A549 (cell line): ENCODE results near the gene NR2C1. TPM values are rescaled to one million over a fixed set of nuclear protein-coding genes. Genes with fewer than 3 reads are reported as not detected.

ENCODE experiments used
- ATAC-seq, 2 experiments: fragments of 200-7000 bp in 1 of 2; fragments of >200 bp in 1 of 2; cut with Nextera tagmentation in 1 of 2; cut with Tn5 transposase in 1 of 2; 3 replicates each; pipeline versions ENCODE4 v1.8.0 to v1.9.1; 2018 to 2020; ENCODE audit warnings: mild to moderate bottlenecking in 1 of 2, moderate library complexity in 1 of 2
- CTCF ChIA-PET: fragments of 300-600 bp; sonication (Branson Sonifier 250); formaldehyde crosslinking; extraction: SDS; loops from one replicate; lab custom pipeline; 2021; ENCODE audit warnings: antibody characterized with exemption, inconsistent platforms; lab: Yijun Ruan, JAX
- POLR2A ChIA-PET: fragments of 350-600 bp; formaldehyde crosslinking; extraction: SDS; loops from one replicate; lab custom pipeline; 2021; ENCODE audit warnings: antibody characterized with exemption, inconsistent platforms; lab: Yijun Ruan, JAX
- DNase-seq, 2 experiments: peaks; one replicate each; pipeline versions ENCODE4 v3.0.0 to v3.0.0-alpha.2; 2011 to 2016; ENCODE audit warnings: low read depth in 1 of 2, low spot score in 1 of 2
- FAIRE-seq: peaks from 2 replicates; lab custom pipeline; 2011; peaks lifted over from hg19 to GRCh38; lab: Jason Lieb, UNC
- H3K27ac ChIP-seq, 2 experiments: fragments of >200 bp; sonication (Bioruptor Twin); formaldehyde crosslinking; 3 replicates each; pipeline ENCODE4 v1.5.1; 2016 to 2017
- H3K4me1 ChIP-seq: fragments of >200 bp; sonication (Bioruptor Twin); formaldehyde crosslinking; 3 replicates; pipeline ENCODE4 v1.6.1; 2016
- H3K4me2 ChIP-seq: fragments of >200 bp; sonication (Bioruptor Twin); formaldehyde crosslinking; 3 replicates; pipeline ENCODE4 v1.6.1; 2016
- H3K4me3 ChIP-seq: fragments of >200 bp; sonication (Bioruptor Twin); formaldehyde crosslinking; 3 replicates; pipeline ENCODE4 v1.5.1; 2016
- H3K9me3 ChIP-seq: fragments of >200 bp; sonication (Bioruptor Twin); formaldehyde crosslinking; 3 replicates; pipeline ENCODE4 v1.6.1; 2016
- BCL3 ChIP-seq: fragments of >200 bp; sonication (Bioruptor Twin); formaldehyde crosslinking; IDR thresholded peaks from 3 replicates; pipeline ENCODE4 v1.6.1; 2016
- CBX2 ChIP-seq: fragments of 200-600 bp; sonication (generic); IDR thresholded peaks from 2 replicates; pipeline ENCODE4 v1.6.1; 2016; ENCODE audit warnings: low read depth, mild to moderate bottlenecking, borderline replicate concordance
- CHD2 ChIP-seq: fragments of 150-350 bp; IDR thresholded peaks from 2 replicates; pipeline ENCODE4 v1.6.1; 2014; ENCODE audit warnings: low read length; ENCODE audit not compliant: partially characterized antibody
- CTCF ChIP-seq: fragments of >200 bp; sonication (Bioruptor Twin); formaldehyde crosslinking; IDR thresholded peaks from 3 replicates; pipeline ENCODE4 v1.5.1; 2016
- E2F6 ChIP-seq: IDR thresholded peaks from 2 replicates; pipeline ENCODE4 v1.6.1; 2012; ENCODE audit warnings: low read depth, borderline replicate concordance
- FOXS1 ChIP-seq: fragments of 250-450 bp; sonication (Bioruptor Pico); IDR thresholded peaks from 2 replicates; pipeline ENCODE4 v1.5.0; 2020; ENCODE audit warnings: mild to moderate bottlenecking, moderate library complexity
- GATA3 ChIP-seq: IDR thresholded peaks from 2 replicates; pipeline ENCODE4 v1.6.1; 2012; ENCODE audit warnings: borderline replicate concordance
- HES2 ChIP-seq: fragments of >200 bp; sonication (Bioruptor Twin); formaldehyde crosslinking; IDR thresholded peaks from 2 replicates; pipeline ENCODE4 v1.6.1; 2016
- HEYL ChIP-seq: fragments of 250-450 bp; sonication (Bioruptor Pico); IDR thresholded peaks from 2 replicates; pipeline ENCODE4 v1.8.0; 2021; ENCODE audit warnings: mild to moderate bottlenecking, moderate library complexity
- HMGXB4 ChIP-seq: fragments of 250-450 bp; sonication (Bioruptor Pico); IDR thresholded peaks from 2 replicates; pipeline ENCODE4 v1.5.0; 2021; ENCODE audit warnings: mild to moderate bottlenecking, moderate library complexity, borderline replicate concordance
- HOXB5 ChIP-seq: fragments of 250-450 bp; sonication (Bioruptor Pico); IDR thresholded peaks from 2 replicates; pipeline ENCODE4 v1.5.0; 2020; ENCODE audit warnings: mild to moderate bottlenecking, moderate library complexity
- JUNB ChIP-seq: fragments of >200 bp; sonication (Bioruptor Twin); formaldehyde crosslinking; IDR thresholded peaks from 2 replicates; pipeline ENCODE4 v1.6.1; 2016
- KDM1A ChIP-seq: fragments of 200-600 bp; sonication (generic); IDR thresholded peaks from 2 replicates; pipeline ENCODE4 v1.6.1; 2016; ENCODE audit warnings: low read depth, mild to moderate bottlenecking
- MYC ChIP-seq: IDR thresholded peaks from 2 replicates; pipeline ENCODE4 v1.6.1; 2012; ENCODE audit warnings: mild to moderate bottlenecking, inconsistent platforms, low read length, improper control_type of control experiment, borderline replicate concordance
- NFE2L2 ChIP-seq: fragments of 150-350 bp; conservative IDR thresholded peaks from 2 replicates; pipeline ENCODE4 v1.6.1; 2014; ENCODE audit warnings: low read length
- NPAS2 ChIP-seq: fragments of 250-450 bp; sonication (Bioruptor Pico); IDR thresholded peaks from 2 replicates; pipeline ENCODE4 v1.8.0; 2022; ENCODE audit warnings: mild to moderate bottlenecking, moderate library complexity, borderline replicate concordance
- NR3C1 ChIP-seq: fragments of >200 bp; sonication (Bioruptor Twin); formaldehyde crosslinking; IDR thresholded peaks from 3 replicates; pipeline ENCODE4 v1.6.1; 2017
- POLR2AphosphoS2 ChIP-seq: conservative IDR thresholded peaks from 2 replicates; pipeline ENCODE4 v1.6.1; 2012; ENCODE audit warnings: low read length, improper control_type of control experiment, inconsistent platforms
- RAD21 ChIP-seq, 2 experiments: fragments of >200 bp in 1 of 2; sonication (Bioruptor Twin) in 1 of 2; formaldehyde crosslinking in 1 of 2; IDR thresholded peaks in 1 of 2; conservative IDR thresholded peaks in 1 of 2; 2 replicates in 1 of 2; 3 replicates in 1 of 2; pipeline ENCODE4 v1.6.1; 2012 to 2018; ENCODE audit warnings: inconsistent platforms in 1 of 2
- RFX5 ChIP-seq: fragments of 450-650 bp; IDR thresholded peaks from 2 replicates; pipeline ENCODE4 v1.7.1; 2014; ENCODE audit warnings: antibody characterized with exemption, mild to moderate bottlenecking, moderate library complexity
- RNF2 ChIP-seq: fragments of 200-600 bp; sonication (generic); IDR thresholded peaks from 2 replicates; pipeline ENCODE4 v1.6.1; 2016; ENCODE audit warnings: low read depth, mild to moderate bottlenecking, antibody characterized with exemption, moderate library complexity, borderline replicate concordance
- SMC3 ChIP-seq: fragments of >200 bp; sonication (Bioruptor Twin); formaldehyde crosslinking; IDR thresholded peaks from 3 replicates; pipeline ENCODE4 v1.6.1; 2018; ENCODE audit warnings: inconsistent platforms
- SREBF2 ChIP-seq: fragments of 450-650 bp; IDR thresholded peaks from 2 replicates; pipeline ENCODE4 v1.6.1; 2014; ENCODE audit warnings: mild to moderate bottlenecking, moderate library complexity
- TFCP2L1 ChIP-seq: fragments of 250-450 bp; sonication (Bioruptor Pico); IDR thresholded peaks from 2 replicates; pipeline ENCODE4 v1.5.0; 2021; ENCODE audit warnings: mild to moderate bottlenecking
- TP53 ChIP-seq: fragments of 250-450 bp; sonication (Bioruptor Pico); IDR thresholded peaks from 2 replicates; pipeline ENCODE4 v1.5.0; 2021; ENCODE audit warnings: mild to moderate bottlenecking, moderate library complexity
- ZC3H11A ChIP-seq: fragments of 450-650 bp; IDR thresholded peaks from 2 replicates; pipeline ENCODE4 v1.6.1; 2014; ENCODE audit warnings: antibody characterized with exemption, mild to moderate bottlenecking
- ZNF302 ChIP-seq: fragments of 250-450 bp; sonication (Bioruptor Pico); IDR thresholded peaks from 2 replicates; pipeline ENCODE4 v1.9.0; 2021; ENCODE audit warnings: inconsistent platforms, mild to moderate bottlenecking, moderate library complexity
- ZSCAN20 ChIP-seq: fragments of 250-450 bp; sonication (Bioruptor Pico); IDR thresholded peaks from 2 replicates; pipeline ENCODE4 v1.8.0; 2022; ENCODE audit warnings: mild to moderate bottlenecking, moderate library complexity
- WGBS: methylation state at CpG from one replicate; pipeline ENCODE4 v1.1.6; 2017; ENCODE audit errors: missing lambda C conversion rate; 5-methylcytosine and 5-hydroxymethylcytosine counted together
- polyA plus RNA-seq, 4 experiments: library from polyadenylated mRNA; depleted of rRNA in 3 of 4; stranded (reverse); fragments of >200 nt; fragmentation: RNase III in 1 of 4; extraction: RNeasy Plus Mini Kit Qiagen cat#74134 plus additional on column Dnase treatment in 1 of 4; gene quantifications; 2 replicates in 3 of 4; 3 replicates in 1 of 4; pipeline ENCODE4 v1.2.3, GENCODE V29; 2011 to 2017

Gene NR2C1
- polyA plus RNA-seq, 2 of the 4 experiments (the other 2 are of a cell fraction), result 24.7 to 55.2 TPM

GRCh38 chr12:94983321-94983720 is 90.1 kb downstream of the NR2C1 start:
- Histone ChIP-seq H3K4me1 (no peaks in the 10 kb centered on the region), H3K4me2 (no peak overlapping the region), H3K27ac (no peak overlapping the region), H3K9me3 (no peaks in the 10 kb centered on the region), H3K4me3 (no peak overlapping the region)
- DNase-seq (no peak), ATAC-seq (no peak), FAIRE-seq (no peak)
- POLR2A ChIA-PET, result no interaction called here
- CTCF ChIA-PET, result interaction anchor here (0.9 to 1.0 kb wide), 2 partner anchors 20 to 22 kb away, joined by 3 to 4 read pairs; no protein-coding TSS in a partner anchor
- TF ChIP-seq E2F6 (no peak), POLR2AphosphoS2 (no peak), SMC3 (no peak), CHD2 (no peak), ZNF302 (CRISPR knock-in tag) (no peak), NFE2L2 (no peak), TFCP2L1 (CRISPR knock-in tag) (no peak), ZC3H11A (no peak), RFX5 (no peak), SREBF2 (no peak), TP53 (CRISPR knock-in tag) (no peak), MYC (no peak), RAD21 (conservative IDR thresholded peaks at IDR 0.05 in 1 of 2, IDR thresholded peaks at IDR 0.05 in 1 of 2) (no peak), CTCF (no peak), CBX2 (no peak), BCL3 (no peak), HOXB5 (no peak), FOXS1 (CRISPR knock-in tag) (no peak), KDM1A (no peak)
- 94% methylated on average over 2 of the region's 2 CpGs for WGBS

GRCh38 chr12:94982456-94982855 is 91.0 kb downstream of the NR2C1 start:
- Histone ChIP-seq H3K27ac (no peak overlapping the region), H3K4me2 (no peak overlapping the region), H3K4me1 (no peaks in the 10 kb centered on the region), H3K4me3 (no peak overlapping the region), H3K9me3 (no peaks in the 10 kb centered on the region)
- FAIRE-seq (no peak), ATAC-seq (no peak), DNase-seq (no peak)
- TF ChIP-seq HES2 (no peak), RNF2 (no peak), ZSCAN20 (CRISPR knock-in tag) (no peak), JUNB (no peak), NR3C1 (no peak), FOXS1 (CRISPR knock-in tag) (no peak), E2F6 (no peak), ZNF302 (CRISPR knock-in tag) (no peak), HEYL (CRISPR knock-in tag) (no peak), HMGXB4 (CRISPR knock-in tag) (no peak), POLR2AphosphoS2 (no peak), NPAS2 (CRISPR knock-in tag) (no peak), GATA3 (no peak)
- POLR2A ChIA-PET, result no interaction called here
- CTCF ChIA-PET, result interaction anchor here (0.9 to 1.5 kb wide), 4 partner anchors 7 to 379 kb away, joined by 3 read pairs; no protein-coding TSS in a partner anchor
- 68% methylated on average over 7 of the region's 7 CpGs for WGBS
